ENCODE results near the gene AFAP1. TPM values are rescaled to one million over a fixed set of nuclear protein-coding genes. Genes with fewer than 3 reads are reported as not detected.
"Not testable (repeated sequence)": the region's sequence is repeated elsewhere in the genome, so short reads cannot be mapped to it uniquely, and the experiment has no call there.

Gene AFAP1
- total RNA-seq, 1 donor from 2014 or later, result 1.3 TPM

GRCh38 chr4:7950301-7951092 is 10.8 kb upstream of the AFAP1 start:
- ATAC-seq, result no peak
- no peak for DNase-seq (ENCODE audit: low spot score)

GRCh38 chr4:7949759-7950158 is 10.1 kb upstream of the AFAP1 start:
- DNase-seq (ENCODE audit: low spot score), result no peak
- ATAC-seq, result no peak

GRCh38 chr4:7947927-7948326 is 8.3 kb upstream of the AFAP1 start:
- DNase-seq (ENCODE audit: low spot score) (no peak), ATAC-seq (no peak)

GRCh38 chr4:7945709-7946380 is 6.2 kb upstream of the AFAP1 start:
- DNase-seq (ENCODE audit: low spot score), result no peak

GRCh38 chr4:7944599-7945220 is 5.0 kb upstream of the AFAP1 start:
- DNase-seq (ENCODE audit: low spot score), result no peak
- ATAC-seq, result peak; percentile 37

More at GRCh38 chr4:7945709-7946380, 6.2 kb upstream of the AFAP1 start:
- ATAC-seq, result no peak

- not testable (repeated sequence) for DNase-seq (ENCODE audit: low spot score); ATAC-seq
These were observed 4.0 kb upstream of the AFAP1 start for GRCh38 chr4:7943688-7944087.

- no peak for ATAC-seq
- DNase-seq (ENCODE audit: low spot score), result no peak
These were observed 3.5 kb upstream of the AFAP1 start for GRCh38 chr4:7943211-7943610.

GRCh38 chr4:7941965-7942496 is 2.4 kb upstream of the AFAP1 start:
- DNase-seq (ENCODE audit: low spot score) (no peak), ATAC-seq (no peak)

- ATAC-seq (no peak), DNase-seq (ENCODE audit: low spot score) (no peak)
These were observed 1.7 kb upstream of the AFAP1 start for GRCh38 chr4:7941111-7941964.

GRCh38 chr4:7938609-7939376 is 868 bp downstream of the AFAP1 start:
- ATAC-seq (peak; percentile 27), DNase-seq (ENCODE audit: low spot score) (no peak)

- ATAC-seq (no peak), DNase-seq (ENCODE audit: low spot score) (no peak)
These were observed 1.4 kb downstream of the AFAP1 start for GRCh38 chr4:7938266-7938608.

GRCh38 chr4:7937006-7937405 is 2.7 kb downstream of the AFAP1 start:
- DNase-seq (ENCODE audit: low spot score) (no peak), ATAC-seq (no peak)

GRCh38 chr4:7933651-7934510 is 5.8 kb downstream of the AFAP1 start:
- ATAC-seq (no peak), DNase-seq (ENCODE audit: low spot score) (no peak)

GRCh38 chr4:7932287-7932686 is 7.4 kb downstream of the AFAP1 start:
- no peak for ATAC-seq

GRCh38 chr4:7929118-7929951 is 10.3 kb downstream of the AFAP1 start:
- peak; percentile 34 for ATAC-seq
- DNase-seq (ENCODE audit: low spot score), result no peak

More at GRCh38 chr4:7932287-7932686, 7.4 kb downstream of the AFAP1 start:
- no peak for DNase-seq (ENCODE audit: low spot score)

- DNase-seq (ENCODE audit: low spot score) (no peak), ATAC-seq (no peak)
These were observed 10.9 kb downstream of the AFAP1 start for GRCh38 chr4:7928711-7929110.

- ATAC-seq (no peak), DNase-seq (ENCODE audit: low spot score) (no peak)
These were observed 12.8 kb downstream of the AFAP1 start for GRCh38 chr4:7926822-7927221.

GRCh38 chr4:7924570-7924969 is 15.1 kb downstream of the AFAP1 start:
- DNase-seq (ENCODE audit: low spot score), result no peak
- ATAC-seq, result no peak

All from left lobe of liver (tissue), 2 donors.